T-cell (primary cell): ENCODE data around the gene FADS1. TPM values are rescaled to one million over a fixed set of nuclear protein-coding genes. Genes with fewer than 3 reads are reported as not detected.

Experiments used
- ATAC-seq, 4 experiments: fragments of 200-7000 bp in 3 of 4; fragments of 150-1000 bp in 1 of 4; cut with Tn5 transposase; replicated peaks in 1 of 4; 1 replicate in 3 of 4; 2 replicates in 1 of 4; pipeline ENCODE4 v1.10.0; 2021; ENCODE audit warnings: moderate library complexity in 3 of 4, mild to moderate bottlenecking in 2 of 4, moderate number of reproducible peaks in 1 of 4
- CTCF ChIA-PET, 2 donors: fragments of 300-600 bp; sonication (Branson Sonifier 250); formaldehyde crosslinking; loops; one replicate each; lab custom pipeline; 2022; ENCODE audit warnings: antibody characterized with exemption in 2 of 2; lab: Charles Lee
- POLR2A ChIA-PET, 2 donors: fragments of 300-600 bp; sonication (Branson Sonifier 250); formaldehyde crosslinking; loops; one replicate each; lab custom pipeline; 2022; ENCODE audit warnings: antibody characterized with exemption in 2 of 2; lab: Charles Lee
- DNase-seq, 35 experiments: peaks; one replicate each; pipeline versions ENCODE4 v3.0.0 to v3.0.0-alpha.2; 2013 to 2023
- H3K27ac ChIP-seq: one replicate; pipeline ENCODE4 v1.5.1; 2013; ENCODE audit warnings: low read length
- H3K27me3 ChIP-seq, 2 experiments: replicated peaks in 1 of 2; 1 replicate in 1 of 2; 2 replicates in 1 of 2; pipeline versions ENCODE4 v1.6.1 to v1.7.0; 2013; ENCODE audit warnings: low read length in 1 of 2, mixed read lengths in 1 of 2; ENCODE audit not compliant: control insufficient read depth in 2 of 2, insufficient read depth in 2 of 2; ENCODE audit errors: extremely low read depth in 1 of 2
- H3K36me3 ChIP-seq, 2 donors: 1 replicate in 1 of 2; 2 replicates in 1 of 2; pipeline versions ENCODE4 v1.6.1 to v1.7.0; 2013; ENCODE audit warnings: low read length in 1 of 2; ENCODE audit not compliant: control insufficient read depth in 2 of 2, insufficient read depth in 1 of 2; ENCODE audit errors: extremely low read depth in 1 of 2
- H3K4me1 ChIP-seq, 2 experiments: 1 replicate in 1 of 2; 2 replicates in 1 of 2; pipeline versions ENCODE4 v1.6.1 to v1.7.0; 2013; ENCODE audit warnings: low read length in 2 of 2, mixed read lengths in 1 of 2; ENCODE audit not compliant: insufficient read depth in 2 of 2, control insufficient read depth in 1 of 2; ENCODE audit errors: extremely low read depth in 1 of 2
- H3K4me3 ChIP-seq, 2 donors: 1 replicate in 1 of 2; 2 replicates in 1 of 2; pipeline versions ENCODE4 v1.5.1 to v1.7.0; 2013; ENCODE audit warnings: mild to moderate bottlenecking in 2 of 2, low read length in 1 of 2, moderate library complexity in 1 of 2; ENCODE audit not compliant: control insufficient read depth in 1 of 2; ENCODE audit errors: extremely low read depth in 1 of 2
- H3K9me3 ChIP-seq: 2 replicates; pipeline ENCODE4 v1.7.0; 2013
- H3K27ac Mint-ChIP-seq, 2 donors: one replicate each; pipeline ENCODE4 v1.8.0; 2020 to 2021; ENCODE audit warnings: mild to moderate bottlenecking in 2 of 2, mixed read lengths in 2 of 2
- H3K27me3 Mint-ChIP-seq, 2 donors: one replicate each; pipeline ENCODE4 v1.8.0; 2021 to 2022; ENCODE audit warnings: mixed read lengths in 2 of 2
- H3K36me3 Mint-ChIP-seq: one replicate; pipeline ENCODE4 v1.8.0; 2021; ENCODE audit warnings: mixed read lengths
- H3K4me1 Mint-ChIP-seq, 3 donors: one replicate each; pipeline ENCODE4 v1.8.0; 2020 to 2022; ENCODE audit warnings: mixed read lengths in 3 of 3, mild to moderate bottlenecking in 1 of 3
- H3K4me3 Mint-ChIP-seq, 3 donors: one replicate each; pipeline ENCODE4 v1.8.0; 2020 to 2022; ENCODE audit warnings: mild to moderate bottlenecking in 3 of 3, mixed read lengths in 3 of 3, moderate library complexity in 3 of 3
- H3K9me3 Mint-ChIP-seq, 3 donors: one replicate each; pipeline ENCODE4 v1.8.0; 2020 to 2022; ENCODE audit warnings: mixed read lengths in 3 of 3
- WGBS: methylation state at CpG from one replicate; pipeline ENCODE4 v1.1.5; 2013; ENCODE audit warnings: missing lambda C conversion rate; ENCODE audit not compliant: insufficient coverage; 5-methylcytosine and 5-hydroxymethylcytosine counted together
- total RNA-seq, 35 experiments: library from RNA in 6 of 35; stranded (reverse) in 6 of 35; fragments of 120-200 nt in 1 of 35; gene quantifications; one replicate each; pipeline versions ENCODE4 v1.2.1 to v1.2.4 and lab custom pipeline; 2013 to 2026

The FADS1 gene
- total RNA-seq, 5 donors from 2014 or later (not counting 1 experiment from before 2014, with no cell fraction given): 1.9 to 8.8 (median 2.9) TPM

GRCh38 chr11:61833471-61833870 lies 16.7 kb upstream of the FADS1 start:
- H3K9me3 ChIP-seq: no peaks in the 10 kb centered on the region
- peaks cover 0 to 28% of the 10 kb centered on the region in 2 experiments for H3K27me3 ChIP-seq
- Mint-ChIP-seq H3K9me3 (no peaks in the 10 kb centered on the region), H3K4me1 (peaks cover 32 to 65% (median 32%) of the 10 kb centered on the region in 3 donors), H3K36me3 (no peaks in the 10 kb centered on the region), H3K27me3 (peaks cover 0 to 25% of the 10 kb centered on the region in 2 donors), H3K4me3 (peak overlapping the region in 1 of 3 donors; percentile 61), H3K27ac (no peak overlapping the region)
- ChIA-PET CTCF (no interaction called here), POLR2A (no interaction called here)
- ATAC-seq (peak in 1 of 4 experiments; percentile 72), DNase-seq (peak in 7 of 35 experiments; percentile 19 to 62 (median 37))
- WGBS: 73% methylated on average over 10 of the region's 11 CpGs
- H3K36me3 ChIP-seq: no peaks in the 10 kb centered on the region
- H3K27ac ChIP-seq: no peak overlapping the region
- peaks cover 29 to 36% of the 10 kb centered on the region in 2 experiments for H3K4me1 ChIP-seq
- no peak overlapping the region for H3K4me3 ChIP-seq

DNA sequence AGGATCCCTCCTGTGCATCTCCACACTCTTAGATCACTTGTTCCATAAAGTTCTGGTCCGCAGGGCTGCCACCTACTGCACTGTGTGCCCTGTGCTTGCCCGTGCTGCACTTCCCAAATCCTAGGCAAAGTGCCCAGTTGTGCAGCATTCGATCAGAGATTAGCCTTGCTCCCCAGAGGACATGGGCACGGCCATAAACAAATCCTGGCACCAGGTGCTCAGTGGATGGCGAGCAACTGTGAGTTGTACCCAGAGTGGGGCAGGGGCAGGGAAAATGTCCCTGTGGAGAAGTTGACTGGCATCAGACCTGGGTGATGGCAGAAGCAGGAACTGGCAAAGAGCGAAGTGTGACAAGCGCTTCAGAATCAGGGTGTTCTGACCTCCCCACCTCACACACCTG lies 16.0 kb upstream of the FADS1 start:
- no peak overlapping the region for H3K27ac ChIP-seq
- CTCF ChIA-PET: no interaction called here

DNA sequence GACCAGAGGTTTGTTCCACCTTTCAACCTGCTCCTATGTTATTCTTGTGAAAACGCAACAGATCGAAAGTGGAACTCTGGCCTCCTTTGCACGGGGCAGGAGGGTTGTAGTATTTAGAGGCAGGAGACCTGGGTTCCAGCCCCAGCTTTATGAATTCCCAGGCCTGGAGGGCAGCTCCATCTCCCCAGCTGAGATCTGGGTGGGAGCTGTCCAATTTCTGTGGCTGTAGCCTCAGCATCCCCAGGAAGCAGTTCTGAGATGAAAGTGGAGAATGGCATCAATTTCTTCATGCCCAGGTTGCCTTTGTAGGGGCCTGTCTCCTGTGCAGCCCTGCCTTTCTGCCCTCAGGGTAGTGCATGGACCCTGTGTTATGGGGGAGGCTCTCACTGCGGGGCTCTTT lies 15.4 kb upstream of the FADS1 start:
- H3K4me3 ChIP-seq: no peak overlapping the region
- POLR2A ChIA-PET: no interaction called here
- Mint-ChIP-seq H3K27me3 (peaks cover 0 to 32% of the 10 kb centered on the region in 2 donors), H3K27ac (no peak overlapping the region), H3K9me3 (no peaks in the 10 kb centered on the region), H3K36me3 (no peaks in the 10 kb centered on the region), H3K4me3 (no peak overlapping the region), H3K4me1 (peaks cover 35 to 69% (median 39%) of the 10 kb centered on the region in 3 donors)
- no peaks in the 10 kb centered on the region for H3K9me3 ChIP-seq
- CTCF ChIA-PET: no interaction called here
- no peaks in the 10 kb centered on the region for H3K36me3 ChIP-seq
- peaks cover 0 to 37% of the 10 kb centered on the region in 2 experiments for H3K27me3 ChIP-seq
- WGBS: 72% methylated on average over 2 of the region's 4 CpGs
- ATAC-seq: no peak
- DNase-seq: no peak
- H3K27ac ChIP-seq: no peak overlapping the region
- H3K4me1 ChIP-seq: peaks cover 33 to 47% of the 10 kb centered on the region in 2 experiments

More for the DNA sequence above, 16.0 kb upstream of the FADS1 start:
- Histone ChIP-seq H3K4me3 (no peak overlapping the region), H3K36me3 (no peaks in the 10 kb centered on the region), H3K9me3 (no peaks in the 10 kb centered on the region), H3K4me1 (peaks cover 29 to 43% of the 10 kb centered on the region in 2 experiments), H3K27me3 (peaks cover 0 to 32% of the 10 kb centered on the region in 2 experiments)
- Mint-ChIP-seq H3K4me1 (peaks cover 34 to 68% (median 37%) of the 10 kb centered on the region in 3 donors), H3K27me3 (peaks cover 0 to 30% of the 10 kb centered on the region in 2 donors), H3K4me3 (no peak overlapping the region), H3K36me3 (no peaks in the 10 kb centered on the region), H3K9me3 (no peaks in the 10 kb centered on the region), H3K27ac (no peak overlapping the region)
- ATAC-seq: no peak
- POLR2A ChIA-PET: no interaction called here
- WGBS: 88% methylated on average over 5 of the region's 7 CpGs
- DNase-seq: no peak

- ATAC-seq: no peak
- no peak overlapping the region for H3K27ac ChIP-seq
- Mint-ChIP-seq H3K36me3 (no peaks in the 10 kb centered on the region), H3K4me3 (peak overlapping the region in 1 of 3 donors; percentile 47), H3K4me1 (peaks cover 35 to 71% (median 39%) of the 10 kb centered on the region in 3 donors), H3K27ac (no peak overlapping the region), H3K9me3 (no peaks in the 10 kb centered on the region), H3K27me3 (peaks cover 0 to 44% of the 10 kb centered on the region in 2 donors)
- H3K36me3 ChIP-seq: no peaks in the 10 kb centered on the region
- POLR2A ChIA-PET: interaction anchor here in 1 of 2 donors (0.8 kb wide), 1 partner anchor 736 kb away, joined by 6 read pairs; no protein-coding TSS in a partner anchor
- WGBS: 79% methylated on average over 2 of the region's 8 CpGs
- DNase-seq: no peak
- CTCF ChIA-PET: no interaction called here
- H3K9me3 ChIP-seq: no peaks in the 10 kb centered on the region
- H3K27me3 ChIP-seq: peaks cover 0 to 44% of the 10 kb centered on the region in 2 experiments
- H3K4me1 ChIP-seq: peaks cover 34 to 47% of the 10 kb centered on the region in 2 experiments
- no peak overlapping the region for H3K4me3 ChIP-seq
These were observed 13.7 kb upstream of the FADS1 start for GRCh38 chr11:61830237-61831105.

GRCh38 chr11:61829806-61830205 lies 13.0 kb upstream of the FADS1 start:
- no peaks in the 10 kb centered on the region for H3K9me3 Mint-ChIP-seq
- no peak overlapping the region for H3K27ac ChIP-seq
- H3K4me3 Mint-ChIP-seq: peak overlapping the region in 1 of 3 donors; percentile 85
- POLR2A ChIA-PET: no interaction called here
- H3K4me3 ChIP-seq: no peak overlapping the region
- H3K9me3 ChIP-seq: no peaks in the 10 kb centered on the region
- H3K36me3 ChIP-seq: no peaks in the 10 kb centered on the region
- H3K4me1 ChIP-seq: peaks cover 31 to 40% of the 10 kb centered on the region in 2 experiments
- H3K4me1 Mint-ChIP-seq: peaks cover 32 to 64% (median 35%) of the 10 kb centered on the region in 3 donors
- ATAC-seq (no peak), DNase-seq (no peak)
- no peak overlapping the region for H3K27ac Mint-ChIP-seq
- no peaks in the 10 kb centered on the region for H3K36me3 Mint-ChIP-seq
- no CpG with 5 or more reads among the region's 4 CpGs for WGBS
- peaks cover 0 to 44% of the 10 kb centered on the region in 2 donors for H3K27me3 Mint-ChIP-seq
- H3K27me3 ChIP-seq: peaks cover 0 to 44% of the 10 kb centered on the region in 2 experiments
- CTCF ChIA-PET: no interaction called here

DNA sequence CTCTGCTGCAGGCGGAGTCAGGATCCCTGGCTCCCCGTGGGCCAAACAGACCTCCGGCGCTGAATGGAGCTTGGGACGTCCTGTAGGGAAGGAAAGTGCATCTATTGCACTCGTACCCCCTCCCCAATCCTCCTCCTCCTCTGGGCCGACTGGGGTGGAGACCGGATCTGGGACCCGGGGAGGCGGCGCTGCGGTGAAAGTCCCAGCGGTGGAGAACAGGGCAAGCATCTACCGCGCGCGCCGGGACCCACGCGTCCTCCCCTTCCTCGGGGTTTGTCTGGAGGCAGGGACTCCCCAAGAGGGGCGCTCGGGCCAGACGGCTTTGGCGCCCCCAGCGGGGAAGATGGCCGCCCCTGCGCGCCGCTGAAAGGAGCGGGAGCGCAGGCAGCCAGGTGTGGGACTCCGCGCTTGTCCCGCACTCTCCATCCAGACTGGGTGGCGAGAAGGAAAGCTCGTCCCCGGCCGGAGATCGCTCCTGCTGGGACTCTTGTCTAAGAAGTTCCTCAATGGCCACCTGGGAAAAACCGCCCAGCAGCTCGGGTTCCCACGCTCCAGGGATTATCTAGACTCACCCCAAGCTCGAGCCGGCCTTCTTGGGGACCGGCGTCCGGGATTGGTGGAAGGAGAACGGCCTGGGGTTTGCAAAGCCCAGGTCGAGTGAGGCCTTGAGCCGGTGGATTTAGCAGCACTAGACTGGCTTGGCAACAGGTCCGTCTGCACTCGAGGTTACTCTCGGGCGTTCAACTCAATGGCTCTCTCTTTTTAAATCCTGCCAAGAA lies 12.0 kb upstream of the FADS1 start:
- Mint-ChIP-seq H3K9me3 (no peaks in the 10 kb centered on the region), H3K27ac (no peak overlapping the region), H3K27me3 (peaks cover 0 to 44% of the 10 kb centered on the region in 2 donors), H3K4me3 (peak overlapping the region; percentile 75 to 85 (median 78)), H3K4me1 (peaks cover 23 to 55% (median 25%) of the 10 kb centered on the region in 3 donors), H3K36me3 (no peaks in the 10 kb centered on the region)
- ChIA-PET POLR2A (no interaction called here), CTCF (interaction anchor here in 1 of 2 donors (1.2 kb wide), 1 partner anchor 32 kb away, joined by 4 read pairs; no protein-coding TSS in a partner anchor)
- ATAC-seq (peak; percentile 37 to 54 (median 44)), DNase-seq (peak in 14 of 35 experiments; percentile 12 to 53 (median 22))
- 14% methylated on average over 48 of the region's 55 CpGs for WGBS
- Histone ChIP-seq H3K4me1 (peaks cover 25 to 30% of the 10 kb centered on the region in 2 experiments), H3K27ac (no peak overlapping the region), H3K4me3 (peak overlapping the region; percentile 51 to 76), H3K36me3 (no peaks in the 10 kb centered on the region), H3K27me3 (peaks cover 0 to 37% of the 10 kb centered on the region in 2 experiments), H3K9me3 (no peaks in the 10 kb centered on the region)
